ENCODE measurements around the gene KIF24.
"Not testable (repeated sequence)": the region's sequence is repeated elsewhere in the genome, so short reads cannot be mapped to it uniquely, and the experiment has no call there.

Gene KIF24

GRCh38 chr9:34328987-34329832, at the start of gene KIF24, which contains the start of gene NUDT2:
TSS of gene KIF24 (minus strand) at chr9:34329268. CDS start at chr9:34311346, 17,922 bp downstream.
TSS of gene NUDT2 (plus strand) at chr9:34329569. CDS start at chr9:34339040, 9,471 bp downstream.
- DNase-seq: peak; percentile 94 to 96

GRCh38 chr9:34378376-34379060, 49.5 kb upstream of the KIF24 start:
- no peak for DNase-seq

GRCh38 chr9:34377404-34377746, 48.3 kb upstream of the KIF24 start:
- DNase-seq: no peak

GRCh38 chr9:34376596-34377403, 47.7 kb upstream of the KIF24 start, which contains the start of gene MYORG:
TSS of gene MYORG (minus strand) at chr9:34376898. CDS start at chr9:34372943, 3,955 bp downstream.
- DNase-seq: peak; percentile 98 to 99

- peak; percentile 61 for DNase-seq
Measured at GRCh38 chr9:34375901-34376595, 47.0 kb upstream of the KIF24 start.

- no peak for DNase-seq
Measured at GRCh38 chr9:34374905-34375552, 46.0 kb upstream of the KIF24 start.

GRCh38 chr9:34374339-34374738, 45.3 kb upstream of the KIF24 start:
- DNase-seq: no peak

- DNase-seq: no peak
Measured at GRCh38 chr9:34373749-34374148, 44.7 kb upstream of the KIF24 start.

- DNase-seq: no peak
Measured at GRCh38 chr9:34372467-34373011, 43.5 kb upstream of the KIF24 start.

GRCh38 chr9:34371886-34372466, 42.9 kb upstream of the KIF24 start:
- DNase-seq: no peak

GRCh38 chr9:34370970-34371880, 42.2 kb upstream of the KIF24 start:
- no peak for DNase-seq

GRCh38 chr9:34370335-34370969, 41.4 kb upstream of the KIF24 start:
- no peak for DNase-seq

- DNase-seq: no peak
Measured at GRCh38 chr9:34369636-34370035, 40.6 kb upstream of the KIF24 start.

- DNase-seq: not testable (repeated sequence)
Measured at GRCh38 chr9:34368796-34369195, 39.7 kb upstream of the KIF24 start.

- not testable (repeated sequence) for DNase-seq
Measured at GRCh38 chr9:34367751-34368410, 38.8 kb upstream of the KIF24 start.

GRCh38 chr9:34366365-34366764, 37.3 kb upstream of the KIF24 start:
- no peak for DNase-seq

- no peak for DNase-seq
Measured at GRCh38 chr9:34365282-34365681, 36.2 kb upstream of the KIF24 start.

- DNase-seq: no peak
Measured at GRCh38 chr9:34363619-34364351, 34.7 kb upstream of the KIF24 start.

Measured in activated T-cell treated with anti-CD3 and anti-CD28 coated beads, Interleukin-2, amount 50 U/mL, for 48 hours (primary cell).